IMR-90 (cell line): ENCODE results near the gene ZNF580. TPM values are rescaled to one million over a fixed set of nuclear protein-coding genes. Genes with fewer than 3 reads are reported as not detected.

Source experiments
- ATAC-seq: fragments of 200-7000 bp; cut with Tn5 transposase; 2 replicates; pipeline ENCODE4 v1.9.1; 2020; ENCODE audit warnings: low read depth, mild to moderate bottlenecking, moderate library complexity
- BruUV-seq: library from RNA; stranded (reverse); fragments of 400-500 nt; replicated peaks from 2 replicates; lab custom pipeline; 2021; lab: Mats Ljungman, UMichigan
- CTCF ChIA-PET: fragments of 300-600 bp; formaldehyde crosslinking; extraction: SDS; loops from one replicate; lab custom pipeline; 2021; ENCODE audit warnings: antibody characterized with exemption; lab: Yijun Ruan, JAX
- POLR2A ChIA-PET: fragments of 300-600 bp; sonication (Branson Sonifier 250); formaldehyde crosslinking; loops from one replicate; lab custom pipeline; 2022; ENCODE audit warnings: antibody characterized with exemption; ENCODE audit not compliant: unreplicated experiment; lab: Charles Lee
- DNase-seq: peaks from one replicate; pipeline ENCODE4 v3.0.0; 2013
- H2AFZ ChIP-seq: replicated peaks from 2 replicates; pipeline ENCODE3; 2013; ENCODE audit warnings: low read length, mild to moderate bottlenecking; ENCODE audit not compliant: poor library complexity
- H2AK5ac ChIP-seq: 2 replicates; pipeline ENCODE4 v1.6.1; 2013; ENCODE audit warnings: low read depth, low read length, inconsistent platforms
- H2AK9ac ChIP-seq: replicated peaks from 2 replicates; pipeline ENCODE3; 2013; ENCODE audit warnings: mild to moderate bottlenecking, low read depth, low read length, moderate library complexity; ENCODE audit not compliant: poor library complexity
- H2BK120ac ChIP-seq: 2 replicates; pipeline ENCODE4 v1.6.1; 2013; ENCODE audit warnings: low read depth, low read length, inconsistent platforms
- H2BK15ac ChIP-seq: 3 replicates; pipeline ENCODE4 v1.6.1; 2013; ENCODE audit warnings: low read depth, low read length, inconsistent platforms
- H2BK20ac ChIP-seq: 2 replicates; pipeline ENCODE4 v1.6.1; 2013; ENCODE audit warnings: low read depth, mild to moderate bottlenecking, inconsistent platforms, low read length, moderate library complexity
- H2BK5ac ChIP-seq: 2 replicates; pipeline ENCODE4 v1.6.1; 2013; ENCODE audit warnings: mild to moderate bottlenecking, low read depth, low read length, inconsistent platforms; ENCODE audit not compliant: poor library complexity, severe bottlenecking
- H3K14ac ChIP-seq: replicated peaks from 2 replicates; pipeline ENCODE4 v1.6.1; 2013; ENCODE audit warnings: low read depth, low read length, inconsistent platforms
- H3K18ac ChIP-seq: 2 replicates; pipeline ENCODE4 v1.6.1; 2013; ENCODE audit warnings: low read depth, low read length, control low read depth
- H3K23ac ChIP-seq: 2 replicates; pipeline ENCODE4 v1.6.1; 2013; ENCODE audit warnings: low read depth, low read length, inconsistent platforms
- H3K27ac ChIP-seq: 2 replicates; pipeline ENCODE4 v1.5.1; 2013; ENCODE audit warnings: mild to moderate bottlenecking, control low read depth, low read length; ENCODE audit not compliant: insufficient read depth
- H3K27me3 ChIP-seq: 2 replicates; pipeline ENCODE4 v1.6.1; 2013; ENCODE audit warnings: low read length; ENCODE audit not compliant: control insufficient read depth, insufficient read depth
- H3K36me3 ChIP-seq: 2 replicates; pipeline ENCODE4 v1.6.1; 2013; ENCODE audit warnings: low read length, mixed read lengths; ENCODE audit not compliant: control insufficient read depth, insufficient read depth
- H3K4ac ChIP-seq: 2 replicates; pipeline ENCODE4 v1.6.1; 2013; ENCODE audit warnings: low read depth, low read length, inconsistent platforms
- H3K4me1 ChIP-seq: 2 replicates; pipeline ENCODE4 v1.6.1; 2013; ENCODE audit warnings: low read length, mixed read lengths; ENCODE audit not compliant: control insufficient read depth, insufficient read depth
- H3K4me2 ChIP-seq: 2 replicates; pipeline ENCODE4 v1.6.1; 2013; ENCODE audit warnings: low read depth, mild to moderate bottlenecking, control low read depth, low read length, moderate library complexity
- H3K4me3 ChIP-seq: 2 replicates; pipeline ENCODE4 v1.5.1; 2013; ENCODE audit warnings: low read depth, mild to moderate bottlenecking, control low read depth, low read length, moderate library complexity; ENCODE audit not compliant: insufficient read depth
- H3K56ac ChIP-seq: 2 replicates; pipeline ENCODE4 v1.6.1; 2013; ENCODE audit warnings: low read length, inconsistent platforms; ENCODE audit not compliant: insufficient read depth; ENCODE audit errors: extremely low read depth
- H3K79me1 ChIP-seq, 2 experiments: 2 replicates each; pipeline ENCODE4 v1.6.1; 2013; ENCODE audit warnings: low read length in 2 of 2, inconsistent platforms in 1 of 2, low read depth in 1 of 2
- H3K9ac ChIP-seq: 2 replicates; pipeline ENCODE4 v1.6.1; 2013; ENCODE audit warnings: low read depth, low read length, control low read depth
- H3K9me1 ChIP-seq: 2 replicates; pipeline ENCODE4 v1.6.1; 2013; ENCODE audit warnings: low read length, inconsistent platforms; ENCODE audit not compliant: insufficient read depth
- H3K9me3 ChIP-seq: 2 replicates; pipeline ENCODE4 v1.6.1; 2013; ENCODE audit warnings: low read length; ENCODE audit not compliant: control insufficient read depth, insufficient read depth
- H4K20me1 ChIP-seq: 2 replicates; pipeline ENCODE4 v1.6.1; 2013; ENCODE audit warnings: low read length, inconsistent platforms; ENCODE audit not compliant: insufficient read depth
- H4K5ac ChIP-seq: 2 replicates; pipeline ENCODE4 v1.6.1; 2013; ENCODE audit warnings: mild to moderate bottlenecking, low read depth, low read length, control low read depth
- H4K8ac ChIP-seq, 2 experiments: 2 replicates each; pipeline ENCODE4 v1.6.1; 2013; ENCODE audit warnings: low read depth in 2 of 2, low read length in 2 of 2, control low read depth in 1 of 2, inconsistent platforms in 1 of 2
- H4K91ac ChIP-seq: 2 replicates; pipeline ENCODE4 v1.6.1; 2013; ENCODE audit warnings: low read depth, low read length, inconsistent platforms; ENCODE audit not compliant: insufficient read depth
- BHLHE40 ChIP-seq: fragments of 150-350 bp; IDR thresholded peaks from 2 replicates; pipeline ENCODE4 v1.6.1; 2016; ENCODE audit warnings: mild to moderate bottlenecking, low read depth, low read length
- CEBPB ChIP-seq: IDR thresholded peaks from 2 replicates; pipeline ENCODE4 v1.6.1; 2012; ENCODE audit warnings: low read depth, low read length, improper control_type of control experiment
- CHD1 ChIP-seq: IDR thresholded peaks from 2 replicates; pipeline ENCODE4 v1.6.1; 2012; ENCODE audit warnings: low read depth, low read length, improper control_type of control experiment
- CTCF ChIP-seq: conservative IDR thresholded peaks from 2 replicates; pipeline ENCODE4 v1.5.1; 2012; ENCODE audit warnings: mild to moderate bottlenecking, low read depth, low read length, improper control_type of control experiment
- ELK1 ChIP-seq: fragments of 150-350 bp; IDR thresholded peaks from 2 replicates; pipeline ENCODE4 v1.6.1; 2016; ENCODE audit warnings: low read depth, mild to moderate bottlenecking, low read length, moderate library complexity, borderline replicate concordance
- FOS ChIP-seq: fragments of 150-350 bp; IDR thresholded peaks from 2 replicates; pipeline ENCODE4 v1.6.1; 2016; ENCODE audit warnings: low read depth, low read length
- MAFK ChIP-seq: IDR thresholded peaks from 2 replicates; pipeline ENCODE4 v1.6.1; 2012; ENCODE audit warnings: low read depth, low read length, improper control_type of control experiment
- MAZ ChIP-seq: IDR thresholded peaks from 2 replicates; pipeline ENCODE4 v1.6.1; 2012; ENCODE audit warnings: low read depth, mild to moderate bottlenecking, low read length, improper control_type of control experiment, moderate library complexity, borderline replicate concordance
- MXI1 ChIP-seq: IDR thresholded peaks from 2 replicates; pipeline ENCODE4 v1.6.1; 2012; ENCODE audit warnings: low read depth, mild to moderate bottlenecking, low read length, moderate library complexity, borderline replicate concordance
- NFE2L2 ChIP-seq: fragments of 150-350 bp; IDR thresholded peaks from 2 replicates; pipeline ENCODE4 v1.6.1; 2016; ENCODE audit warnings: low read depth, mild to moderate bottlenecking, low read length
- POLR2A ChIP-seq: IDR thresholded peaks from 2 replicates; pipeline ENCODE4 v1.6.1; 2012; ENCODE audit warnings: mild to moderate bottlenecking, low read depth, low read length
- RAD21 ChIP-seq: IDR thresholded peaks from 2 replicates; pipeline ENCODE4 v1.6.1; 2012; ENCODE audit warnings: low read length, improper control_type of control experiment
- RCOR1 ChIP-seq: IDR thresholded peaks from 2 replicates; pipeline ENCODE4 v1.6.1; 2012; ENCODE audit warnings: mild to moderate bottlenecking, low read length, improper control_type of control experiment; ENCODE audit not compliant: insufficient replicate concordance
- RFX5 ChIP-seq: IDR thresholded peaks from 2 replicates; pipeline ENCODE4 v1.8.0; 2012; ENCODE audit warnings: low read depth, mild to moderate bottlenecking, low read length, moderate library complexity
- SMC3 ChIP-seq: fragments of 150-350 bp; IDR thresholded peaks from 2 replicates; pipeline ENCODE4 v1.6.1; 2016; ENCODE audit warnings: low read depth, mild to moderate bottlenecking, antibody characterized with exemption, low read length, moderate library complexity
- WGBS, 2 experiments: methylation state at CpG; one replicate each; pipeline versions ENCODE4 v1.1.5 to v1.1.7; 2013; ENCODE audit warnings: missing lambda C conversion rate in 2 of 2; ENCODE audit not compliant: insufficient read length in 1 of 2; ENCODE audit errors: extremely low coverage in 2 of 2; 5-methylcytosine and 5-hydroxymethylcytosine counted together
- dilution Hi-C: fragments of 300-500 bp; cut with HindIII; formaldehyde crosslinking; loops from one replicate; pipeline ENCODE4 v1.14.3; 2018; ENCODE audit warnings: low sequenced_read_pairs; ENCODE audit not compliant: unreplicated experiment
- in situ Hi-C: fragments of 300-500 bp; cut with MboI; formaldehyde crosslinking; loops from 3 replicates; pipeline ENCODE4 v1.14.3; 2019; ENCODE audit warnings: low sequenced_read_pairs, inconsistent platforms, mixed read lengths
- intact Hi-C: fragments of 100-400 bp; cut with micrococcal nuclease; formaldehyde crosslinking; loops from 2 replicates; pipeline ENCODE4 v1.10.0; 2022
- polyA plus RNA-seq, 3 experiments: library from polyadenylated mRNA; depleted of rRNA; stranded (reverse); fragments of >200 nt; gene quantifications; 2 replicates each; pipeline ENCODE4 v1.2.3, GENCODE V29; 2012; ENCODE audit warnings: low replicate concordance in 1 of 3
- total RNA-seq: library from RNA; depleted of rRNA; stranded (reverse); fragments of >200 nt; gene quantifications from 2 replicates; pipeline ENCODE4 v1.2.3, GENCODE V29; 2012
- TF ChIP-seq, protein P1 (sequence below): fragments of 150-350 bp; IDR thresholded peaks from 2 replicates; pipeline ENCODE4 v1.6.1; 2017; ENCODE audit warnings: mild to moderate bottlenecking, antibody characterized with exemption, low read length, low read depth

The ZNF580 gene
- total and polyA plus RNA-seq, 2 of the 4 experiments (the other 2 are of a cell fraction): 1.4 to 36.9 TPM

GRCh38 chr19:55650602-55651230, 9.9 kb downstream of the ZNF580 start:
- DNase-seq: no peak

More at GRCh38 chr19:55650602-55651230, 9.9 kb downstream of the ZNF580 start:
- TF ChIP-seq BHLHE40 (no peak), RFX5 (no peak), MXI1 (no peak), FOS (no peak), CTCF (no peak), POLR2A (no peak), MAZ (no peak), CEBPB (no peak), SMC3 (no peak), NFE2L2 (no peak), CHD1 (no peak), MAFK (no peak), ELK1 (no peak), RCOR1 (no peak), RAD21 (no peak)
- TF ChIP-seq, protein P1, sequence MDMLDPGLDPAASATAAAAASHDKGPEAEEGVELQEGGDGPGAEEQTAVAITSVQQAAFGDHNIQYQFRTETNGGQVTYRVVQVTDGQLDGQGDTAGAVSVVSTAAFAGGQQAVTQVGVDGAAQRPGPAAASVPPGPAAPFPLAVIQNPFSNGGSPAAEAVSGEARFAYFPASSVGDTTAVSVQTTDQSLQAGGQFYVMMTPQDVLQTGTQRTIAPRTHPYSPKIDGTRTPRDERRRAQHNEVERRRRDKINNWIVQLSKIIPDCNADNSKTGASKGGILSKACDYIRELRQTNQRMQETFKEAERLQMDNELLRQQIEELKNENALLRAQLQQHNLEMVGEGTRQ: no peak
- no peaks in the 10 kb centered on the region for H3K27me3 ChIP-seq
- no TSS peak for BruUV-seq
- no peaks in the 10 kb centered on the region for H3K9me1 ChIP-seq
- ChIA-PET CTCF (no interaction called here), POLR2A (no interaction called here)
- H3K4me2 ChIP-seq: no peak overlapping the region
- no peak overlapping the region for H2BK5ac ChIP-seq
- H3K4me3 ChIP-seq: no peak overlapping the region
- H4K5ac ChIP-seq: no peak overlapping the region
- H2BK15ac ChIP-seq: no peak overlapping the region
- H3K56ac ChIP-seq: no peak overlapping the region
- no peak overlapping the region for H3K9ac ChIP-seq
- no peak overlapping the region for H3K27ac ChIP-seq
- dilution Hi-C loops: no loop called here
- intact Hi-C loops: no loop called here
- H3K23ac ChIP-seq: no peak overlapping the region
- no peak overlapping the region for H3K18ac ChIP-seq
- peaks cover 5% of the 10 kb centered on the region for H3K4me1 ChIP-seq
- H4K8ac ChIP-seq: no peak overlapping the region
- no peak overlapping the region for H4K91ac ChIP-seq
- no peak overlapping the region for H2AFZ ChIP-seq
- no peak overlapping the region for H2AK5ac ChIP-seq
- in situ Hi-C loops: loop anchor here (25.0 kb wide), 2 partner anchors 1188 to 1513 kb away; partner anchors contain the start of genes CDC42EP5, CNOT3 and LENG9
- no peak overlapping the region for H2BK120ac ChIP-seq
- H4K20me1 ChIP-seq: peaks cover 12% of the 10 kb centered on the region
- 94% methylated on average over 9 of the region's 17 CpGs; no CpG with 5 or more reads in 1 of the 2 experiments for WGBS, 2 experiments
- ATAC-seq: no peak
- no peak overlapping the region for H3K4ac ChIP-seq
- H2AK9ac ChIP-seq: no peak overlapping the region
- H3K14ac ChIP-seq: no peak overlapping the region
- no peak overlapping the region for H2BK20ac ChIP-seq
- H3K9me3 ChIP-seq: no peaks in the 10 kb centered on the region
- peaks cover 14 to 26% of the 10 kb centered on the region in 2 experiments; a peak in 3 of 4 replicates for H3K79me1 ChIP-seq
- H3K36me3 ChIP-seq: peaks cover 9% of the 10 kb centered on the region
